Measurements from ENCODE around the gene PLOD2.

PLOD2 gene

DNA sequence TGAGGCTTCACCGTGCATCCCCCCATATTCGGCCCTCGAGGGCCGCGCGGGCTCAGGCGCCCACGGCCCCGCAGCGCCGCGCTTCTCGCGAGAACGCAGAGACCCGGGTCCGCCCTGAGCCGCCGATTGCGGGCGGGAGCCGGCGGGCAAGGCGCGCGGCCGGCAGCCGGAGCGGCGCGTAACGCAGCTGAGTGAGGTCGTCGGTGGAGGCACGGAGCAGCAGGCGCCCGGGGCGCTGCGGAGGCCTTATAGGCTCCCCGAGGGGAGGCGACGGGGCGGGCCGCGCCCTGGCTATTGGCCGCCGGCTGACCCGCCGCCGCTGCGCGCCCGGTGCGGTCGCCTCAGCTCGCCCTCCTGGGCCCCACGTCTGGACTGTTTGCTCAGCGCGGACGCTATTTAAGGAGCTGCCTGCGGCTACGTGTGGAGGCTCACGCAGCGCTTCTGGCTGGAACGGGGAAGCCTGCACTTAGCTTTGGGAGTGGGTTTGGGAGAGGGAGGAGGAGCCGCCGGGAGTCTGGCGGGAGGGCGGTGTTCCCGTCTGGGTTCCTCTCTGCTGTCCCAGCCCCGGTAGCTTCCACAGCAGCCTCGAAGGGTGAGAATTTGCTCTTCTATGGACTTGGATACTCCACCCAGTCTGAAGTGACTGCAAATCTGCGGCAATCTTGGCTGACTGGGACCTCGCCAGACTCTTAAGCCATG is at the start of gene PLOD2:
PLOD2 (minus strand) TSS at position 221 of the 699 bp plus-strand sequence; CDS start at position 26, 195 bp downstream.
- no peak for DNase-seq

GRCh38 chr3:146209371-146209770 is 48.4 kb upstream of the PLOD2 start:
- no peak for DNase-seq

GRCh38 chr3:146203776-146204175 is 42.8 kb upstream of the PLOD2 start:
- DNase-seq = no peak

DNA sequence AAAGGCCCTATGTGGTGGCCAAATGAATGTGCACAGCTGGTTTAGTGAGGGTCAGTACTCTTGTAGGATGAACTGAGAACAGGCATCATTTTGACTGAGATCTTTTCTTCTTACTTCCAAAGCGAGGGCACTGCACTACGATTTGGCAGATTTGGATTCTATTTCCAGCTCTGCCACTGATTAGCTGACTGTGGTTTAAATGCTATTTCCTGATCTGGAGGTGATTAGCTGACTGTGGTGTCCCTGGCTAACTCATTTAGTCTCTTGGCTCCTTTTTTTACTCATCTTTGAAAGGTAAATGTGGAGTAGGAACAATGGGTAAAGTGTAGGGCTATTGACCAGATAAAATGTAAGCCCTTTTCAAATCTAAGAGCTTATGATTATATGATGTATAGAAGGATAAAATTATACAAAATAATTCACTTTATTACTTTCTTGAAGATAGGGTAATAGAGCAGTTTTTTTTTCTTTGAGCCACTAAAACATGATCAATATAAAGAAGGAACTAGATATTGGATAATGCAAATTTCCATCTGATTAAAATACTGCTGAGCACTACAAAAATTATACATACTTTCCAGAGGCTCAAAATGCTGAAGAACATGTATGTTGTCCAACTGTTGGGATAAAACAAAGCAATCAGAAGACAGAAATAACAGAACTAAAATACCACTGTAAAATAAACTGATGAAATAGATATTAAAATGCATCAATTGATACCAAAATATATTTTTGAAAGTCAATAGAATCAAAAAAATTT is 39.7 kb upstream of the PLOD2 start:
- DNase-seq = no peak

DNA sequence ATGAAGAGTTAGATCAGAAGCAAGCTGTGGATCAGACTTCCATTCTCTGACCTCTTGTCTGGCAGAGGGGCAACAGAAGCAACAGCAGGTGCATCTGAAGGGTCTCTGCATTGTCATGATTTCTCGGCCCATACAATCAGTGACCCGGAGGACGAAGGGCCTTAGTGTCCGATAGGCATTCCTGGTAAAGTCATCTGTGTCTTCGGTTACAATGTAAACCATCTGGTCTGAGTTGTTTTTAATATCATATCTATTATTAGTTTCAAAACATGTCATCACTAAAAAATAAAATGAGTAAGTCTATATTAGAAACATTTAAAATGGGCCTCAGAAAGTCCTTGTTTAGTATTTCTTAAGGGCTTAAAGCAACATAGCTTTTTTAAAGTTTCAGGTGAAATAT is 38.8 kb upstream of the PLOD2 start:
- no peak for DNase-seq

GRCh38 chr3:146196789-146197188 is 35.8 kb upstream of the PLOD2 start:
- no peak for DNase-seq

DNA sequence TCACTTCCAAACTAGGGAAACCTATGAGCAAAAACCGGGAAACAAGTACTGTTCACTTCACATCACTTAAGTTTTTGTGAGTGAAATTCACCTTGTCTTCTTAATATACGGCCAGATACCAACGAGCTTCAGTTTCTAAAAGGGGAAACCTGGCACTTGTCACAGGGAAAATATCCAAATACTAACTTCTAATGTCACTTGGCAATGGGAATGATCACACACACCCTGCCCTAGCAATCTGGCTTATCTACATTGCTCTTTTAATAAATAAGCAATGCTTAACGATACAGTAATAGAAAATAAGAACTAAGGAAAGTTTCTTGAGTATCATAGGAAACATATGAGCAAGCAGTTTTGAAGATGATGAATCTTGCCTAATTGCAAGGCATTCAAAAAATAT is 34.6 kb upstream of the PLOD2 start:
- DNase-seq = no peak

DNA sequence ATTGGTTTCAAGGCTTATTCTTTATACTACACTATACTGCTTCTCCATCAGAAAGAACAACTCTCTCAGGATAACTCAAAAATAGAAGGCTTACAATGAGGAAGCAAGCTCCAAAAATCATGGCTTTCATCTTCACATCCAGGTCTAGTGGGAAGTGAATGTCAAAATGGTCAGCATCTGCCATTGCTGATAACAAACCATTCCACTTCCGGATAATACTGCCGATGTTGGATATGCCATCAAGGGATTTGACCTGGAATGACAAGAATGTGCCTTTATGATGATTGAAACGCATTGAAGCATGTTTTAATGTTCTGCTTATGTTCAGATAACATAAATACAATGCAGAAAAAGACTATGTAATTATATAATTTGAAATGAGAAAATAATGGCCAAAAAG is 34.0 kb upstream of the PLOD2 start:
- no peak for DNase-seq

DNA sequence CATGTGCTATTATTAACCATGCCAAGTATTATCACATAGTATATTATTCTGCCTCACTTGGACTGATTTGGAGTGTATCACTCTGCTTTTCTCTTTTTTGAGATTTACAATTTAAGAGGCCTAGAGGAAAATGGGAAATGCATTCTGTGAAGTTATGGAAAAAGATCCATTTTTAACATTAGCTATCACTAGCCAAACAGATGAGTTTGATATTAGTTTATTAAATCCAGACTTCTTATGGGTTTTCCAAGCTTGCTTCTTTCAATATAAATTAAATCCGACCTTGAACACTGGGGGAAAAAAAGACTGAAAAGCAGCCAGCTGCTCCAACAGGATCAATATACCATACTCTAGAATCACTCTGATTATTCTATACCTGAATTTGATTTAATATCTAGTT is 30.1 kb upstream of the PLOD2 start:
- DNase-seq = no peak

DNA sequence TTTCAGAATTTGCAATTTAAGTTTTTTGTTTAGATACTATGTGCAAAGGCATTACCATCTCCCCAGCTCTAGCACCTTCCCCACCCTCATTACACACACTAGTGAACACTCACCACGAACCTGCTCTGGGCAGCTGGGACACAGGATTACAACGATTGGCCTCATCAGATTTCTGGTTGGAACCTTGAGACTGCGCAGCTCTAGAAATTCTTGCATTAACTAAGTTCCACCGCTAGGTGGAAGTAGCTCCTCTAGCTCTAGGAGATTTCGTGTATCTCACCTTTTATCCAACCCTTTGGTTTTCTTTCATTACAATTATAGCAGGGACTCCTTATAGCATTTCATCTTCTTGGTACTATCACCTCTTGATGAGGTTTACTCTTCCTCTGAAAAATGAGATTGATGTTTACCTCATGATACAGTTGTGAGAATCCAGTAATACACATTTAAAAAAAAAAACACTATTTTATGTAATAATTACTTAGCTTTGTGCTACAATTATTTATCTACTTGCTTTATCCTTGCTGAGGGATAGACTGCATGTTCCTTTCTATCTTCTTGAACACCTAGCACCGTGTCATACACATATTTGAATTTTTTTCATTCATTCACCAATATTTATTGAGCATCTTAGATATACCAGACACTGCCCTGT is 28.7 kb upstream of the PLOD2 start:
- no peak for DNase-seq

- DNase-seq = no peak
Observed at GRCh38 chr3:146187334-146187950, 26.5 kb upstream of the PLOD2 start.

GRCh38 chr3:146184241-146185015 is 23.4 kb upstream of the PLOD2 start:
- DNase-seq = no peak

DNA sequence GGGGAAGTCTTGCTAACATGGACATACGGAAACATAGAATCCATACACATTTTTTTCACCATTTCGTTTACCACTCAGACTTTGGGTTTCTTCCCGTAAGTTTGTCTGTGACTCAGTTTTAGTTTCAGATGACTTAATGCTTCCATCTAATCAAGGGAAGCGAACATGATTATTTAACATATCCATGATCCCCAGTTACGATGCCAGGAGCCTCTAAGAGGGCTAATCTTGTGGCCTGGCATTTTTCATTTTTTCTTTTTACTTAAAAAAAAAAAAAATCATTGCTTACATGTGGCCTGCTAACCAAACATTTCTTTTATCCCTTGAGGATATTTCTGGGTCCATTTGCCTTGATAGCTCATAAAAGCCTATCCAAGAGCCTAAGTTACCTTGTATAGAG is 20.2 kb upstream of the PLOD2 start:
- no peak for DNase-seq

GRCh38 chr3:146180376-146180775 is 19.4 kb upstream of the PLOD2 start:
- no peak for DNase-seq

DNA sequence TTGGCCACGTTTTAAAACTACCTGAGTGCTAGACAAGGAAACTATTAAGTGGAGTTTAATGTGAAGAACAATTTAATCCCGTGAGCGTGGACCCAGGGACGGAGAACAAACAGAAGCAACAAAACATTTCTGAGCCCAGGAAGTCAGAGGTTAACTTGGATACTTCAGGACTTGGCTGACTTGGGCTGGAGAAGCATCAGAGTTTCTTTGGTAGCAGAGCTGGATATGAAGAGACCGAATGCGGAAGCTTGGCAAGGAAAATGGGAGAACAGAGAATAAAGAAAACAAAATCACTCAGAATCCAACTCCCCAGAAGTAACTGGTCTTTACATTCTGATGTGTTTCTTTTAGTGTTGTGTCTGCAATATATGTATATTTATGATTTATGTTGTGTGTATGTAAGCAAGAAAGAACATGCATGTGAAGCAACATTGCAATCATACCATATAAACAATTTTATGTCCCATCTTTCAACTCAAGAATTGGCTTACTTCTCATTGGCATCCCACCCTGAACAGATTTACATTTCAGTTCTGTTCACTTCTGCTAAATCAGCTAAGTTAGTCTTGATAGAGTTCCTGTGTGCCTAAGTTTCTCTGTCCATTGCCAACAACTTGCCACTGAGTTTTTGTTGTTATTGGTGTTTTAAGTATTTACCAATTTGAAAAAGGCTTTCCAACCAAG is 17.2 kb upstream of the PLOD2 start:
- no peak for DNase-seq

DNA sequence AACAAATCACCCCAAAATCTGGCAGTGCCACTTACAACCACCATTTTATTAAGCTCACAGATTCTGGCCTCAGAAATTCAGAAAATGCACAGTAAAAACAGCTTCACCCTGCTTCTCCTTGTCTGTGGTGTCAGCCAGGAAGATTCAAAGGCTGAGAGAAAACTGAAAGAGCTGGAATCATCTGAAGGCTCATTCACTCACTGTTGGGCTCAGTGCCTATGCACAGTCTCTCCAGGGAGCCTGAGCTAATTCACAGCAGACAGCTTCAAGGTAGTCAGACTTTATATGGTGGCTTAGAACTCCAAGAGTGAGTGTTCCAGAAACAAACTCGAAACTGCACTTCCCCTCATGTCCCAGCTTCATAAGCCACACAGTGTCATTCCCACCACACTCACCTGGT is 16.5 kb upstream of the PLOD2 start:
- DNase-seq = no peak

GRCh38 chr3:146177072-146177471 is 16.1 kb upstream of the PLOD2 start:
- DNase-seq = no peak

DNA sequence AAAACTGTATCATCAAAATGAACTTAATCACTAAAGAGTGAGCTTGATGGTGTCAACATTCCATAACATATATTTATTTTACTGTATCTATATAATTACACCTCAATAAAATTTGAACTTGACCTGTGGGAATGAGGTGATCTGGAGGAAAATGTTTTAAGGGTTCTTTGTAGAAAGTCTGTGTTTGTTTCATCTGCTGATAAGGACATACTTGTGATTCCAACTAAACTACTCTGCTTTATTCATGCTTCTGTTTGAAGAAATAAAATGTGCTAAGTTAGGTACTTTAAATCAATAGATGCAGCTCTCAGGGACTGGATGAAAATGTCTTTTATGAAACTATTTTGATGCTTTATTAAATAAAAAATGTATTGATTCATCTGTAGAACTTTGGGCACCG is 11.6 kb upstream of the PLOD2 start:
- no peak for DNase-seq

GRCh38 chr3:146170591-146170990 is 9.6 kb upstream of the PLOD2 start:
- no peak for DNase-seq

DNA sequence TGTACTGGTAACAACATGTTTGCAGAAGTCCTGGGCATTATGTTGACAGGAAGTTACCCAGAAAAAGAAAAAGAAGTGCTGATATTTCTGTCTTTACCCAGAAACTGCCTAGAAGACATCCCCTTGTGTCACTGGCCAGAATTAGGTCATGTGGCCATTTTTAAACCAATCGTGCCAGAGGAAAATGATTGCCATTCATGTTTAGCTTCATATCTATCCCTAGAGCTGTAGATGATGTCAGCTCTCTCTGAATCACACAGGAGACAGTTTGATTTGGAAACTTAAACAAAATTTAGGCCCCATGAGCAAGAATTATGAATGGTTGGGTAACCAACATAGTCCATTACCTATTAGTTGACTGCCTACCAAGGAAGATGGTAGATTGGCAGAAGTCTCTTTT is 8.9 kb upstream of the PLOD2 start:
- no peak for DNase-seq

DNA sequence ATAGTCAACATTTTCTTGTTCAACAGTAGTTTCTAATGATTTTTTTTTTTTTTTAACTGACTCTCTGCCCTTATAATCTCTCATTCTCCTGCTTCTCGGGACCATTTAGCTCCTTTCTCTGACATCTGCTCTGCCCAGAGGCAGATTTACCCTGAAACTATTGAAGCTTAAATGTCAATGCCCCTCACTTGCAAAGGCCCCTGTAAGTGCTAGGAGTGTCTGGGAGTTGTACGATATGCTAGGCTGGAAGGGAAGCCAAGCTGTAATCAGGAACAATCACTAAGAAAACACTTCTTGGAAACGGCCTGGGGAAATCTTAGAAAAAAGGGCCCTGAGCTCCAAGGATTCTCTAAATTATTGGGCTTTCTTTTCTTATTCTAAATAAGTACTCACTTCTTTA is 5.8 kb upstream of the PLOD2 start:
- DNase-seq = no peak

- DNase-seq = no peak
Observed at GRCh38 chr3:146166415-146166821, 5.4 kb upstream of the PLOD2 start.

All from stimulated activated CD4-positive, alpha-beta T cell treated with anti-CD3 and anti-CD28 coated beads, Interleukin-12 subunit alpha, Interleukin-12 subunit beta, amount 100 ng/mL, for 4 hours (primary cell).